Thyroid gland (tissue), 4 donors: ENCODE data around the gene DTNB.

Experiments
- POLR2A ChIP-seq, 2 donors: fragments of 450-650 bp; IDR thresholded peaks; one replicate each; pipeline ENCODE4 v1.6.1; 2017; ENCODE audit warnings: antibody characterized with exemption in 2 of 2, mild to moderate bottlenecking in 2 of 2, moderate library complexity in 1 of 2
- TF ChIP-seq, protein P1 (sequence below), 6 experiments: fragments of 200-600 bp in 3 of 6; fragments of 450-650 bp in 3 of 6; sonication (generic) in 3 of 6; IDR thresholded peaks; one replicate each; pipeline ENCODE4 v1.5.1; 2016 to 2019; ENCODE audit warnings: antibody characterized with exemption in 6 of 6, mild to moderate bottlenecking in 2 of 6, inconsistent platforms in 1 of 6, moderate library complexity in 1 of 6

GRCh38 chr2:25576596-25576995 lies 96.8 kb downstream of the DTNB start:
- TF ChIP-seq, protein P1, sequence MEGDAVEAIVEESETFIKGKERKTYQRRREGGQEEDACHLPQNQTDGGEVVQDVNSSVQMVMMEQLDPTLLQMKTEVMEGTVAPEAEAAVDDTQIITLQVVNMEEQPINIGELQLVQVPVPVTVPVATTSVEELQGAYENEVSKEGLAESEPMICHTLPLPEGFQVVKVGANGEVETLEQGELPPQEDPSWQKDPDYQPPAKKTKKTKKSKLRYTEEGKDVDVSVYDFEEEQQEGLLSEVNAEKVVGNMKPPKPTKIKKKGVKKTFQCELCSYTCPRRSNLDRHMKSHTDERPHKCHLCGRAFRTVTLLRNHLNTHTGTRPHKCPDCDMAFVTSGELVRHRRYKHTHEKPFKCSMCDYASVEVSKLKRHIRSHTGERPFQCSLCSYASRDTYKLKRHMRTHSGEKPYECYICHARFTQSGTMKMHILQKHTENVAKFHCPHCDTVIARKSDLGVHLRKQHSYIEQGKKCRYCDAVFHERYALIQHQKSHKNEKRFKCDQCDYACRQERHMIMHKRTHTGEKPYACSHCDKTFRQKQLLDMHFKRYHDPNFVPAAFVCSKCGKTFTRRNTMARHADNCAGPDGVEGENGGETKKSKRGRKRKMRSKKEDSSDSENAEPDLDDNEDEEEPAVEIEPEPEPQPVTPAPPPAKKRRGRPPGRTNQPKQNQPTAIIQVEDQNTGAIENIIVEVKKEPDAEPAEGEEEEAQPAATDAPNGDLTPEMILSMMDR (IDR thresholded peaks at IDR 0.05), result no peak
- no peak for TF ChIP-seq POLR2A (IDR thresholded peaks at IDR 0.05)
